PC-9 (cell line): Measurements from ENCODE around the gene ZFPL1. TPM values are rescaled to one million over a fixed set of nuclear protein-coding genes. Genes with fewer than 3 reads are reported as not detected.

ENCODE experiments used
- BruUV-seq: library from RNA; stranded (reverse); fragments of 400-500 nt; replicated peaks from 2 replicates; lab custom pipeline; 2021; lab: Mats Ljungman, UMichigan
- CTCF ChIA-PET: fragments of 300-600 bp; sonication (Branson Sonifier 250); formaldehyde crosslinking; loops from one replicate; lab custom pipeline; 2022; ENCODE audit warnings: antibody characterized with exemption; lab: Charles Lee
- POLR2A ChIA-PET: fragments of 300-600 bp; sonication (Branson Sonifier 250); formaldehyde crosslinking; loops from one replicate; lab custom pipeline; 2022; ENCODE audit warnings: antibody characterized with exemption; ENCODE audit not compliant: unreplicated experiment; lab: Charles Lee
- DNase-seq, 2 experiments: peaks; one replicate each; pipeline versions ENCODE4 v3.0.0 to v3.0.0-alpha.2; 2015 to 2022; ENCODE audit warnings: mixed read lengths in 1 of 2
- H2AFZ ChIP-seq: fragments of 200-600 bp; sonication (generic); 2 replicates; pipeline ENCODE4 v1.8.1; 2017; ENCODE audit warnings: antibody characterized with exemption
- H3F3A ChIP-seq: fragments of 200-600 bp; sonication (generic); 2 replicates; pipeline ENCODE4 v1.8.1; 2017; ENCODE audit warnings: antibody characterized with exemption, mild to moderate bottlenecking, low read depth; ENCODE audit not compliant: insufficient read depth
- H3K27ac ChIP-seq: fragments of 200-600 bp; sonication (generic); 2 replicates; pipeline ENCODE4 v1.6.1; 2016; ENCODE audit warnings: mixed run types
- H3K27me3 ChIP-seq: fragments of 200-600 bp; sonication (generic); 2 replicates; pipeline ENCODE4 v1.6.1; 2016; ENCODE audit warnings: low read depth, mixed run types; ENCODE audit not compliant: insufficient read depth
- H3K36me3 ChIP-seq: fragments of 200-600 bp; sonication (generic); 2 replicates; pipeline ENCODE4 v1.6.1; 2016; ENCODE audit warnings: low read depth, mixed run types
- H3K4me1 ChIP-seq: fragments of 200-600 bp; sonication (generic); replicated peaks from 2 replicates; pipeline ENCODE4 v1.6.1; 2016; ENCODE audit warnings: mixed run types; ENCODE audit not compliant: insufficient read depth
- H3K4me2 ChIP-seq: fragments of 200-600 bp; sonication (generic); 2 replicates; pipeline ENCODE4 v1.6.1; 2017; ENCODE audit warnings: mixed run types
- H3K4me3 ChIP-seq: fragments of 200-600 bp; sonication (generic); 2 replicates; pipeline ENCODE4 v1.6.1; 2016; ENCODE audit warnings: mixed run types
- H3K79me2 ChIP-seq: fragments of 200-600 bp; sonication (generic); 2 replicates; pipeline ENCODE4 v1.6.1; 2017; ENCODE audit warnings: low read depth, mixed run types
- H3K9me2 ChIP-seq: fragments of 200-600 bp; sonication (generic); 2 replicates; pipeline ENCODE4 v1.8.1; 2017; ENCODE audit warnings: mild to moderate bottlenecking; ENCODE audit not compliant: insufficient read depth
- H3K9me3 ChIP-seq: fragments of 200-600 bp; sonication (generic); 2 replicates; pipeline ENCODE4 v1.8.1; 2016; ENCODE audit warnings: low read depth; ENCODE audit not compliant: insufficient read depth
- H4K20me1 ChIP-seq: fragments of 200-600 bp; sonication (generic); 2 replicates; pipeline ENCODE4 v1.8.1; 2017; ENCODE audit not compliant: insufficient read depth
- EZH2 ChIP-seq: fragments of 200-600 bp; sonication (generic); IDR thresholded peaks from 2 replicates; pipeline ENCODE4 v1.8.0; 2017; ENCODE audit warnings: antibody characterized with exemption, low read depth
- intact Hi-C: fragments of 100-400 bp; cut with micrococcal nuclease; formaldehyde crosslinking; loops from one replicate; pipeline ENCODE4 v1.10.0; 2022; ENCODE audit not compliant: unreplicated experiment
- total RNA-seq: library from RNA; stranded (reverse); gene quantifications from 2 replicates; pipeline ENCODE4 v1.2.3, GENCODE V29; 2021
- TF ChIP-seq, protein P1 (sequence below): fragments of 200-600 bp; sonication (generic); conservative IDR thresholded peaks from 2 replicates; pipeline ENCODE4 v1.6.1; 2017; ENCODE audit warnings: mixed run types, antibody characterized with exemption, mild to moderate bottlenecking, moderate library complexity

ZFPL1 gene
- total RNA-seq, 1 experiment from 2014 or later: 68.2 TPM

DNA sequence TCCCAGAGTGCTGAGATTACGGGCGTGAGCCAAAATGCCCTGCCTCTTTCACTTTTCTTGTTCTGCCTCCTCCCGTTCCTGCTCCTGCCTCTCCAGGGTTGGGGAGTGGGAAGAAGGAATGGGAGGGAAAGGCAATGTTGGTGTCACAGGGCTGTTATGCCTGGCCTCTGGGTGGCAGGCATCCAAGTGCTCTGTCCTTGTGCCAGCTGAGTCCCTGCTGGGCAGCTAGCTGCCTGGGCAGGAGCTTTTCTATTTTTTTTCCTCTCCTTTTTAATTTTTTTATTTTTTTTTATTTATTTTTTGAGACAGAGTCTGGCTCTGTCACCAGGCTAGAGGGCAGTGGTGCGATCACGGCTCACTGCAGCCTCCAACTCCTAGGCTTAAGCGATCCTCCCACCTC is 47.1 kb upstream of the ZFPL1 start:
- H3K79me2 ChIP-seq: peaks cover 3% of the 10 kb centered on the region
- H3K9me2 ChIP-seq: no peaks in the 10 kb centered on the region
- H3K27ac ChIP-seq: no peak overlapping the region
- H3K4me1 ChIP-seq: peaks cover 9% of the 10 kb centered on the region
- H3K27me3 ChIP-seq: no peaks in the 10 kb centered on the region
- H3K36me3 ChIP-seq: no peaks in the 10 kb centered on the region
- H3K4me3 ChIP-seq: no peak overlapping the region
- intact Hi-C loops: no loop called here
- POLR2A ChIA-PET: interaction anchor here (0.6 kb wide), 1 partner anchor 870 kb away, joined by 4 read pairs; no protein-coding TSS in a partner anchor
- DNase-seq: peak in 1 of 2 experiments; percentile 28
- H3K4me2 ChIP-seq: no peak overlapping the region
- CTCF ChIA-PET: interaction anchor here (1.4 kb wide), 1 partner anchor 11 kb away, joined by 3 read pairs; no protein-coding TSS in a partner anchor
- no peaks in the 10 kb centered on the region for H4K20me1 ChIP-seq
- H3F3A ChIP-seq: peaks cover 20% of the 10 kb centered on the region; the same call in 1 of the 2 replicates
- H3K9me3 ChIP-seq: no peaks in the 10 kb centered on the region
- H2AFZ ChIP-seq: no peak overlapping the region
- no TSS peak for BruUV-seq
- no peak for TF ChIP-seq EZH2
- TF ChIP-seq, protein P1, sequence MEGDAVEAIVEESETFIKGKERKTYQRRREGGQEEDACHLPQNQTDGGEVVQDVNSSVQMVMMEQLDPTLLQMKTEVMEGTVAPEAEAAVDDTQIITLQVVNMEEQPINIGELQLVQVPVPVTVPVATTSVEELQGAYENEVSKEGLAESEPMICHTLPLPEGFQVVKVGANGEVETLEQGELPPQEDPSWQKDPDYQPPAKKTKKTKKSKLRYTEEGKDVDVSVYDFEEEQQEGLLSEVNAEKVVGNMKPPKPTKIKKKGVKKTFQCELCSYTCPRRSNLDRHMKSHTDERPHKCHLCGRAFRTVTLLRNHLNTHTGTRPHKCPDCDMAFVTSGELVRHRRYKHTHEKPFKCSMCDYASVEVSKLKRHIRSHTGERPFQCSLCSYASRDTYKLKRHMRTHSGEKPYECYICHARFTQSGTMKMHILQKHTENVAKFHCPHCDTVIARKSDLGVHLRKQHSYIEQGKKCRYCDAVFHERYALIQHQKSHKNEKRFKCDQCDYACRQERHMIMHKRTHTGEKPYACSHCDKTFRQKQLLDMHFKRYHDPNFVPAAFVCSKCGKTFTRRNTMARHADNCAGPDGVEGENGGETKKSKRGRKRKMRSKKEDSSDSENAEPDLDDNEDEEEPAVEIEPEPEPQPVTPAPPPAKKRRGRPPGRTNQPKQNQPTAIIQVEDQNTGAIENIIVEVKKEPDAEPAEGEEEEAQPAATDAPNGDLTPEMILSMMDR: no peak

DNA sequence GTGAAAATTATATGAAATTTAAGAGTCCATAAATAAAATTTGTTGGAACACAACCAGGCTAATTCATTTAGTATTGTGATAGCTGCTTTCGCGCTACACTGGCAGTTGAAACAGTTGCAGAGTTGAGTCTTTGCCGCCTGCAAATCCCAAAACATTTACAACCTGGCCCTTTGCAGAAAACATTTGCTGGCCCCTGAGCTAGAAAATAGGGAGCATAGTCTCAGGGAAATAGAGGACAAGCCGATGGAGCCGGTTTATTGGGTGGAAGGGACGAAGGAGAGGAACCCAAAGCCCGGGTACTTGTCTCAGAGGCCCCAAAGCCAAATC is 43.5 kb upstream of the ZFPL1 start:
- no peaks in the 10 kb centered on the region for H3K36me3 ChIP-seq
- H4K20me1 ChIP-seq: no peaks in the 10 kb centered on the region
- H3K9me3 ChIP-seq: no peaks in the 10 kb centered on the region
- peaks cover 24% of the 10 kb centered on the region; the same call in 1 of the 2 replicates for H3F3A ChIP-seq
- TF ChIP-seq, protein P1: no peak
- TF ChIP-seq EZH2: no peak
- DNase-seq: no peak
- intact Hi-C loops: loop anchor here (5.0 kb wide), 2 partner anchors 42 to 57 kb away; partner anchors contain the start of genes CDCA5, VPS51 and ZFPL1
- POLR2A ChIA-PET: interaction anchor here (0.7 kb wide), 2 partner anchors 82 to 262 kb away, joined by 3 read pairs; partner anchors contain the start of genes FAU and MRPL49
- no peaks in the 10 kb centered on the region for H3K9me2 ChIP-seq
- H3K4me1 ChIP-seq: peaks cover 25% of the 10 kb centered on the region
- peaks cover 23% of the 10 kb centered on the region for H3K79me2 ChIP-seq
- H3K27ac ChIP-seq: peak overlapping the region; percentile 67
- H3K27me3 ChIP-seq: no peaks in the 10 kb centered on the region
- TSS peak; percentile 55 for BruUV-seq
- H3K4me3 ChIP-seq: peak overlapping the region; percentile 82; the same call in 1 of the 2 replicates
- peak overlapping the region; percentile 82 for H2AFZ ChIP-seq
- CTCF ChIA-PET: interaction anchor here (0.7 kb wide), 1 partner anchor 106 kb away, joined by 4 read pairs; no protein-coding TSS in a partner anchor
- peak overlapping the region; percentile 78 for H3K4me2 ChIP-seq

DNA sequence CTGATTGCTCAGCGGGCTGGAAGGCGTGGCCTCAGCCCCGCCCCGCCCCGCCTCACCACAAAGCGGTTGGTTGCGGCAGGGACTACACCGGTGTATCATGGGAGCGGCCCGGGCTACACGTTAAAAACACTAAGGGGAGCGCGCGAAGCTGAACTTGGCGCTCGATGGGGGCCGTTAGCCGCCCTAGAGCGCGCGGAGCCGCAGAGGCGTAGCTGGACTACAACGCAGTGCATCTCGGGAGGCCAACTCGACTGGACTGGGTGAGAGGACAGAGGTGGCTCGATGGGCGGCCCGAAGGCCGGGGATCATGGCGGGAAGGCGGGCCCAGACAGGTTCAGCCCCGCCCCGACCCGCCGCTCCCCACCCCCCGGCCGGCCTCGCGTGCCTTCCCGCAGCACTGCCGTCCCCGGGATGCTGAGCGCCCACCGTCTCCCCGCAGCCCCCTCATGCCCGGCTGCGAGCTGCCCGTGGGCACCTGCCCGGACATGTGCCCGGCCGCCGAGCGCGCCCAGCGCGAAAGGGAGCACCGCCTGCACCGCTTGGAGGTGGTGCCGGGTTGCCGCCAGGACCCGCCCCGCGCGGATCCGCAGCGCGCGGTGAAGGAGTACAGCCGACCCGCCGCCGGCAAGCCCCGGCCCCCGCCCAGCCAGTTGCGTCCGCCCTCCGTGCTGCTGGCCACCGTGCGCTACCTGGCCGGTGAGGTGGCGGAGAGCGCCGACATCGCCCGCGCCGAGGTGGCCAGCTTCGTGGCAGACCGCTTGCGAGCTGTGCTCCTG is 43.0 kb upstream of the ZFPL1 start, which contains the start of gene SAC3D1:
Gene SAC3D1, plus strand, starts transcription at position 364 of the 776 bp plus-strand sequence. Its CDS starts 83 bp downstream, at position 447.
- H3K79me2 ChIP-seq: peaks cover 23% of the 10 kb centered on the region
- peak within 1 kb of the TSS; percentile 82 for H3K4me3 ChIP-seq
- no peaks in the 10 kb centered on the region for H3K9me2 ChIP-seq
- no TSS peak for BruUV-seq
- POLR2A ChIA-PET: interaction anchor here (0.6 to 0.7 kb wide), 5 partner anchors 41 to 381 kb away, joined by 3 to 5 read pairs (median 3); partner anchors contain the start of genes FAU, MAJIN, MRPL49 and NEAT1
- intact Hi-C loops: loop anchor here (5.0 kb wide), 2 partner anchors 41 to 56 kb away; partner anchors contain the start of genes CDCA5, VPS51 and ZFPL1
- no peaks in the 10 kb centered on the region for H4K20me1 ChIP-seq
- H3K9me3 ChIP-seq: no peaks in the 10 kb centered on the region
- H3K27me3 ChIP-seq: no peaks in the 10 kb centered on the region
- TF ChIP-seq, protein P1: no peak
- no peak for TF ChIP-seq EZH2
- H3K4me2 ChIP-seq: peak within 1 kb of the TSS; percentile 78
- H3K27ac ChIP-seq: peak within 1 kb of the TSS; percentile 67
- H3K4me1 ChIP-seq: peaks cover 25% of the 10 kb centered on the region
- peaks cover 24% of the 10 kb centered on the region; the same call in 1 of the 2 replicates for H3F3A ChIP-seq
- no peaks in the 10 kb centered on the region for H3K36me3 ChIP-seq
- CTCF ChIA-PET: interaction anchor here (0.7 kb wide), 1 partner anchor 106 kb away, joined by 4 read pairs; no protein-coding TSS in a partner anchor
- DNase-seq: peak; percentile 94 to 95
- peak within 1 kb of the TSS; percentile 82 for H2AFZ ChIP-seq
